Endodermal cell (in vitro differentiated cells): ENCODE results near the gene TXNIP. TPM values are rescaled to one million over a fixed set of nuclear protein-coding genes. Genes with fewer than 3 reads are reported as not detected.

Source experiments
- DNase-seq: peaks from one replicate; pipeline ENCODE4 v3.0.0-alpha.2; 2017
- H3K27ac ChIP-seq: 2 replicates; pipeline ENCODE4 v1.5.1; 2013; ENCODE audit warnings: mild to moderate bottlenecking, low read depth, low read length, moderate library complexity
- H3K27me3 ChIP-seq: 2 replicates; pipeline ENCODE4 v1.6.1; 2013; ENCODE audit warnings: mild to moderate bottlenecking, low read length, moderate library complexity; ENCODE audit not compliant: insufficient read depth, control insufficient read depth, poor library complexity, severe bottlenecking
- H3K36me3 ChIP-seq: 2 replicates; pipeline ENCODE4 v1.7.0; 2013; ENCODE audit warnings: mild to moderate bottlenecking, low read length, moderate library complexity; ENCODE audit not compliant: control insufficient read depth, insufficient read depth
- H3K4me1 ChIP-seq: one replicate; pipeline ENCODE4 v1.7.0; 2013; ENCODE audit warnings: low read length; ENCODE audit not compliant: control insufficient read depth, insufficient read depth
- H3K4me3 ChIP-seq: 2 replicates; pipeline ENCODE4 v1.5.1; 2013; ENCODE audit warnings: mild to moderate bottlenecking, low read length, moderate library complexity
- H3K9ac ChIP-seq: 2 replicates; pipeline ENCODE4 v1.6.1; 2013; ENCODE audit warnings: mild to moderate bottlenecking, low read length, moderate library complexity; ENCODE audit not compliant: poor library complexity, severe bottlenecking; ENCODE audit errors: extremely low read depth
- H3K9me3 ChIP-seq: 2 replicates; pipeline ENCODE4 v1.6.1; 2013; ENCODE audit warnings: mild to moderate bottlenecking, low read length, moderate library complexity; ENCODE audit not compliant: control insufficient read depth
- H3K27ac Mint-ChIP-seq: 2 replicates; pipeline ENCODE4 v1.8.0; 2020; ENCODE audit warnings: mixed read lengths
- H3K27me3 Mint-ChIP-seq: 2 replicates; pipeline ENCODE4 v1.8.0; 2021; ENCODE audit warnings: mild to moderate bottlenecking, mixed read lengths; ENCODE audit not compliant: insufficient read depth
- H3K36me3 Mint-ChIP-seq: 2 replicates; pipeline ENCODE4 v1.8.0; 2020; ENCODE audit warnings: low read depth, mixed read lengths
- H3K4me1 Mint-ChIP-seq: 2 replicates; pipeline ENCODE4 v1.8.0; 2020; ENCODE audit warnings: mixed read lengths
- H3K4me3 Mint-ChIP-seq: 2 replicates; pipeline ENCODE4 v1.8.0; 2020; ENCODE audit warnings: mild to moderate bottlenecking, moderate library complexity, mixed read lengths
- H3K9me3 Mint-ChIP-seq: 2 replicates; pipeline ENCODE4 v1.8.0; 2020; ENCODE audit warnings: mild to moderate bottlenecking, mixed read lengths
- WGBS, 2 experiments: methylation state at CpG; one replicate each; pipeline versions ENCODE4 v1.1.5 to v1.1.7; 2013; ENCODE audit warnings: missing lambda C conversion rate in 2 of 2, mixed read lengths in 1 of 2; ENCODE audit not compliant: insufficient coverage in 1 of 2, insufficient read length in 1 of 2; 5-methylcytosine and 5-hydroxymethylcytosine counted together
- total RNA-seq, 2 donors: library from RNA; stranded (reverse); fragmentation: NEBNext Ultra II Directional in 1 of 2; extraction: Animal tissue kit (Norgen Biotek cat#: 25700) in 1 of 2; gene quantifications; 2 replicates in 1 of 2; 3 replicates in 1 of 2; pipeline ENCODE4 v1.2.1, GENCODE V29; 2021
- TF ChIP-seq, protein P1 (sequence below): fragments of 200-600 bp; sonication (generic); conservative IDR thresholded peaks from 2 replicates; pipeline ENCODE4 v1.5.0; 2021; ENCODE audit warnings: antibody characterized with exemption, mild to moderate bottlenecking

TXNIP gene
- total RNA-seq, 2 donors from 2014 or later, result 9.9 to 12.2 TPM

DNA sequence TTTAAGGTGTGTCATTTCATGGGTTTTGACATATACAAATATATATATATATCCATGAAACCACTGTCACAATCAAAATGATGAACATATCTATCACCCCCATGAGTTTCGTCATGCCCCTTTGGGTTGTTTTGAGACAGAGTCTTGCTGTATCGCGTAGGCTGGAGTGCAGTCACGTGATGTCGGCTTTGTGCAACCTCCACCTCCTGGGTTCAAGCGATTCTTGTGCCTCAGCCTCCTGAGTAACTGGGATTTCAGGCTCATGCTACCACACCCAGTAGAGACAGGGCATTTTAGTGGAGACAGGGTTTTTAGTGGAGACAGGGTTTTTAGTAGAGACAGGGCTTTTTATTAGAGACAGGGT is 17.2 kb upstream of the TXNIP start:
- no peak for DNase-seq
- Mint-ChIP-seq H3K27ac (no peak overlapping the region), H3K4me1 (no peaks in the 10 kb centered on the region), H3K4me3 (no peak overlapping the region), H3K36me3 (no peaks in the 10 kb centered on the region), H3K9me3 (no peaks in the 10 kb centered on the region), H3K27me3 (peaks cover 22% of the 10 kb centered on the region)
- Histone ChIP-seq H3K9ac (no peak overlapping the region), H3K4me1 (no peaks in the 10 kb centered on the region), H3K4me3 (no peak overlapping the region), H3K9me3 (no peaks in the 10 kb centered on the region), H3K36me3 (no peaks in the 10 kb centered on the region), H3K27me3 (peaks cover 20% of the 10 kb centered on the region), H3K27ac (no peak overlapping the region)
- TF ChIP-seq, protein P1, sequence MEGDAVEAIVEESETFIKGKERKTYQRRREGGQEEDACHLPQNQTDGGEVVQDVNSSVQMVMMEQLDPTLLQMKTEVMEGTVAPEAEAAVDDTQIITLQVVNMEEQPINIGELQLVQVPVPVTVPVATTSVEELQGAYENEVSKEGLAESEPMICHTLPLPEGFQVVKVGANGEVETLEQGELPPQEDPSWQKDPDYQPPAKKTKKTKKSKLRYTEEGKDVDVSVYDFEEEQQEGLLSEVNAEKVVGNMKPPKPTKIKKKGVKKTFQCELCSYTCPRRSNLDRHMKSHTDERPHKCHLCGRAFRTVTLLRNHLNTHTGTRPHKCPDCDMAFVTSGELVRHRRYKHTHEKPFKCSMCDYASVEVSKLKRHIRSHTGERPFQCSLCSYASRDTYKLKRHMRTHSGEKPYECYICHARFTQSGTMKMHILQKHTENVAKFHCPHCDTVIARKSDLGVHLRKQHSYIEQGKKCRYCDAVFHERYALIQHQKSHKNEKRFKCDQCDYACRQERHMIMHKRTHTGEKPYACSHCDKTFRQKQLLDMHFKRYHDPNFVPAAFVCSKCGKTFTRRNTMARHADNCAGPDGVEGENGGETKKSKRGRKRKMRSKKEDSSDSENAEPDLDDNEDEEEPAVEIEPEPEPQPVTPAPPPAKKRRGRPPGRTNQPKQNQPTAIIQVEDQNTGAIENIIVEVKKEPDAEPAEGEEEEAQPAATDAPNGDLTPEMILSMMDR, result no peak
- WGBS, 2 experiments, result 80 to 92% methylated on average over 6 of the region's 6 CpGs

DNA sequence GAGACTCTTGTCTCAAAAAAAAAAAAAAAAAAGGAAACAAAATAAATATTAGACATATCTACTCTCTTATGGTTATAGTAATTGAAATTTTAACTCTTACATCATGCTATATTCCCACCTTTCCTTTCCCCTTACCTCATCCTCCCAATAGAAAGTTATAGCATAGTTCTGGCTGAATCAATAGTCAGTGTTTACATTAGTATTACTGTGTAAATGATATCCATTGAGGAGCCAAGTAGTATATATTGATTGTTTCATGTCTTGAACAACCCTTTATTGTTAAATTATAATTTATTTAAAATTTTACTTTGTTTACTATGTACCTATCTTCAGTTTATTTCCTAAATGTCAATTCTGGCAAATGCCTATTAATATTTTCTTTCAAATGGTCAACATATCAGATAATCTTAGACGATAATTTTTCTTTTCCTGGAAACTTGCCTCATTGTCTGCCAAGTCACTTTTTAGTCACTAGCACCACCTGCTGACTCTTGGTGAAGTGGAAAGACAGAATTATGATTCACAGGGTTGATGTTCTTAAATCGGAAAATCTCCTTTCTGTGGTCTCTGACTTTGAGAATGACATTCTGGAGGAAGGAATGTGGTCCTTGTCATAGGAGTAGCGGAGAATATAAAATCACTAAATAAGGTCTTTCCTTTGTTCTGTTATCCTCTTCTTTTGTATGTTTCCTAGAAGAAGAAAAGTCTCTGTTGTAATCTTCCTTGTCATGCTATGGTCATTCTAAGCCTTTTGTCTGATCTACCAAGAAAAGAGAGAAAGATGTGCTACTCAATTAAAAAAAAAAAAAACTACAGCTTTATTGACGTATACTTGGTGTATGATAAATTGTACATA is 16.6 kb upstream of the TXNIP start:
- Histone ChIP-seq H3K4me3 (no peak overlapping the region), H3K36me3 (no peaks in the 10 kb centered on the region), H3K27me3 (peaks cover 14% of the 10 kb centered on the region), H3K9me3 (no peaks in the 10 kb centered on the region), H3K4me1 (no peaks in the 10 kb centered on the region), H3K9ac (no peak overlapping the region), H3K27ac (no peak overlapping the region)
- Mint-ChIP-seq H3K27me3 (peaks cover 16% of the 10 kb centered on the region), H3K4me3 (no peak overlapping the region), H3K4me1 (no peaks in the 10 kb centered on the region), H3K9me3 (no peaks in the 10 kb centered on the region), H3K27ac (no peak overlapping the region), H3K36me3 (no peaks in the 10 kb centered on the region)
- peak; percentile 68 for DNase-seq
- 24 to 55% methylated on average over 2 to 3 of the region's 4 CpGs for WGBS, 2 experiments
- TF ChIP-seq, protein P1, result peak; percentile 81

DNA sequence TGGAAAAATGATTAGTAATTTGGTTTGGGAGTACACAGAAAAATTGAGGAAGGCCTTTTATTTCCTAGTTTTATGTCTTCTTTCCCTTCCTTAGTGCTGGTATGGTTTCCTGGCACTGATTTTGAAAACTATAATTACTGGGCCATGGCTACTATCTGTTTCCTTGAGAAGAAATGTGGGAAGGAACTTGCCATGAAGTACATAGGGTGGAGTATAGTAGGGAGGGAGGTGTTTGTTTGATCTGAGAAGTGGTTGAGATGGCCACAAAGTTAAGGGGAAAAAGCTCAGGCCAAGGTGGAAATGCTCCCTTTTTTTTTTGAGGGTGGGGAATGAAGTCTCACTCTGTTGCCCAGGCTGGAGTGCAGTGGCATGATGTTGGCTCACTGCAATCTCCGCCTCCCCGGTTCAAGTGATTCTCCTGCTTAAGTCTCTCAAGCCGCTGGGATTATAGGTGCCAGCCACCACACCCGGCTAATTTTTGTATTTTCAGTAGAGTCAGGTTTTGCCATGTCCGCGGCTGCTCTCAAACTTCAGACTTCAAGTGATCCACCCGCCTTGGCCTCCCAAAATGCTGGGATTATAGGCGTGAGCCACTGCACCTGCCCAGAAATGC is 13.9 kb upstream of the TXNIP start:
- Mint-ChIP-seq H3K9me3 (no peaks in the 10 kb centered on the region), H3K27me3 (no peaks in the 10 kb centered on the region), H3K4me3 (no peak overlapping the region), H3K27ac (no peak overlapping the region), H3K4me1 (no peaks in the 10 kb centered on the region), H3K36me3 (no peaks in the 10 kb centered on the region)
- whole genome bisulfite sequencing, 2 experiments, result 88 to 91% methylated on average over 8 of the region's 8 CpGs
- H3K4me3 ChIP-seq, result no peak overlapping the region
- TF ChIP-seq, protein P1, result no peak
- DNase-seq, result no peak
- no peaks in the 10 kb centered on the region for H3K27me3 ChIP-seq
- H3K36me3 ChIP-seq, result no peaks in the 10 kb centered on the region
- no peaks in the 10 kb centered on the region for H3K4me1 ChIP-seq
- H3K27ac ChIP-seq, result no peak overlapping the region
- H3K9me3 ChIP-seq, result no peaks in the 10 kb centered on the region
- H3K9ac ChIP-seq, result no peak overlapping the region
